ENCODE measurements around the gene DRG2.

GRCh38 chr17:18087610-18088491 lies at the start of gene DRG2:
- TF ChIP-seq, protein P1, sequence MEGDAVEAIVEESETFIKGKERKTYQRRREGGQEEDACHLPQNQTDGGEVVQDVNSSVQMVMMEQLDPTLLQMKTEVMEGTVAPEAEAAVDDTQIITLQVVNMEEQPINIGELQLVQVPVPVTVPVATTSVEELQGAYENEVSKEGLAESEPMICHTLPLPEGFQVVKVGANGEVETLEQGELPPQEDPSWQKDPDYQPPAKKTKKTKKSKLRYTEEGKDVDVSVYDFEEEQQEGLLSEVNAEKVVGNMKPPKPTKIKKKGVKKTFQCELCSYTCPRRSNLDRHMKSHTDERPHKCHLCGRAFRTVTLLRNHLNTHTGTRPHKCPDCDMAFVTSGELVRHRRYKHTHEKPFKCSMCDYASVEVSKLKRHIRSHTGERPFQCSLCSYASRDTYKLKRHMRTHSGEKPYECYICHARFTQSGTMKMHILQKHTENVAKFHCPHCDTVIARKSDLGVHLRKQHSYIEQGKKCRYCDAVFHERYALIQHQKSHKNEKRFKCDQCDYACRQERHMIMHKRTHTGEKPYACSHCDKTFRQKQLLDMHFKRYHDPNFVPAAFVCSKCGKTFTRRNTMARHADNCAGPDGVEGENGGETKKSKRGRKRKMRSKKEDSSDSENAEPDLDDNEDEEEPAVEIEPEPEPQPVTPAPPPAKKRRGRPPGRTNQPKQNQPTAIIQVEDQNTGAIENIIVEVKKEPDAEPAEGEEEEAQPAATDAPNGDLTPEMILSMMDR (IDR thresholded peaks at IDR 0.05) = no peak
- TF ChIP-seq EZH2 (IDR thresholded peaks at IDR 0.05; ENCODE audit: borderline replicate concordance, insufficient read depth, low read depth, low read length, poor library complexity, severe bottlenecking) = no peak

Measured in B cell (primary cell).